AG04450 (cell line): ENCODE results near the gene MAP4K1. TPM values are rescaled to one million over a fixed set of nuclear protein-coding genes. Genes with fewer than 3 reads are reported as not detected.

Experiments
- CTCF ChIA-PET: fragments of 300-600, 350-600 bp; formaldehyde crosslinking; extraction: SDS; loops from one replicate; lab custom pipeline; 2022; ENCODE audit warnings: antibody characterized with exemption, inconsistent platforms; lab: Charles Lee
- POLR2A ChIA-PET: fragments of 350-600 bp; formaldehyde crosslinking; extraction: SDS; loops from one replicate; lab custom pipeline; 2021; ENCODE audit warnings: antibody characterized with exemption, inconsistent platforms; lab: Yijun Ruan, JAX
- DNase-seq: peaks from one replicate; pipeline ENCODE4 v3.0.0-alpha.2; 2011; ENCODE audit warnings: low read depth, low spot score
- H3K27ac ChIP-seq: one replicate; pipeline ENCODE4 v1.5.1; 2012; ENCODE audit warnings: low read depth, low read length, control low read depth
- H3K27me3 ChIP-seq: one replicate; pipeline ENCODE4 v1.6.0; 2012; ENCODE audit warnings: low read length; ENCODE audit not compliant: control insufficient read depth, insufficient read depth
- H3K4me3 ChIP-seq: 2 replicates; pipeline ENCODE4 v1.5.1; 2011; ENCODE audit warnings: mild to moderate bottlenecking, low read depth, low read length, control low read depth
- H3K9me3 ChIP-seq: 2 replicates; pipeline ENCODE4 v1.5.1; 2012; ENCODE audit warnings: low read length; ENCODE audit not compliant: control insufficient read depth, insufficient read depth
- polyA plus RNA-seq: library from polyadenylated mRNA; depleted of rRNA; stranded (reverse); fragments of >200 nt; gene quantifications from 2 replicates; pipeline ENCODE4 v1.2.3, GENCODE V29; 2011
- TF ChIP-seq, protein P1 (sequence below): IDR thresholded peaks from 2 replicates; pipeline ENCODE4 v1.5.1; 2011; ENCODE audit warnings: low read depth, low read length, control low read depth, inconsistent platforms

Gene MAP4K1
- polyA plus RNA-seq, 1 experiment = 0.09 TPM

DNA sequence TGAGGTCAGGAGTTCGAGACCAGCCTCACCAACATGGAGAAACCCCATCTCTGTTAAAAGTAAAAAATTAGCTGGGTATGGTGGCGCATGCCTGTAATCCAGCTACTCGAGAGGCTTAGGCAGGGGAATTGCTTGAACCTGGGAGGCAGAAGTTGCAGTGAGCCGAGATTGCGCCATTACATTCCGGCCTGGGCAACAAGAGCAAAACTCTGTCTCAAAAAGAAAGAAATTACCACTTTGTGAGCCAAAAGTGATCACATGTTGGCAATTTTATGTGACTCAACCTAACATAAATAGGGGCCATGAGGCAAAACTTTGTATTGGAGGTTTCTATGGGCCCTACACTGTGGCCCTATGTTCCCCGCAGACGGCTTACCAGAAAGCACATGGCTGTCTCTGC is 72.2 kb downstream of the MAP4K1 start:
- ChIA-PET CTCF (interaction anchor here (0.7 to 2.3 kb wide), 4 partner anchors 37 to 409 kb away, joined by 3 to 15 read pairs (median 4); partner anchors contain the start of genes MRPS12 and SARS2), POLR2A (no interaction called here)
- Histone ChIP-seq H3K27ac (no peak overlapping the region), H3K27me3 (peaks cover 6% of the 10 kb centered on the region), H3K4me3 (no peak overlapping the region), H3K9me3 (peaks cover 7% of the 10 kb centered on the region; the same call in 1 of the 2 replicates)
- TF ChIP-seq, protein P1, sequence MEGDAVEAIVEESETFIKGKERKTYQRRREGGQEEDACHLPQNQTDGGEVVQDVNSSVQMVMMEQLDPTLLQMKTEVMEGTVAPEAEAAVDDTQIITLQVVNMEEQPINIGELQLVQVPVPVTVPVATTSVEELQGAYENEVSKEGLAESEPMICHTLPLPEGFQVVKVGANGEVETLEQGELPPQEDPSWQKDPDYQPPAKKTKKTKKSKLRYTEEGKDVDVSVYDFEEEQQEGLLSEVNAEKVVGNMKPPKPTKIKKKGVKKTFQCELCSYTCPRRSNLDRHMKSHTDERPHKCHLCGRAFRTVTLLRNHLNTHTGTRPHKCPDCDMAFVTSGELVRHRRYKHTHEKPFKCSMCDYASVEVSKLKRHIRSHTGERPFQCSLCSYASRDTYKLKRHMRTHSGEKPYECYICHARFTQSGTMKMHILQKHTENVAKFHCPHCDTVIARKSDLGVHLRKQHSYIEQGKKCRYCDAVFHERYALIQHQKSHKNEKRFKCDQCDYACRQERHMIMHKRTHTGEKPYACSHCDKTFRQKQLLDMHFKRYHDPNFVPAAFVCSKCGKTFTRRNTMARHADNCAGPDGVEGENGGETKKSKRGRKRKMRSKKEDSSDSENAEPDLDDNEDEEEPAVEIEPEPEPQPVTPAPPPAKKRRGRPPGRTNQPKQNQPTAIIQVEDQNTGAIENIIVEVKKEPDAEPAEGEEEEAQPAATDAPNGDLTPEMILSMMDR = no peak
- DNase-seq = no peak

- H3K27me3 ChIP-seq = peaks cover 3% of the 10 kb centered on the region
- ChIA-PET POLR2A (no interaction called here), CTCF (interaction anchor here (0.5 to 2.3 kb wide), 7 partner anchors 9 to 410 kb away, joined by 3 to 15 read pairs (median 6); partner anchors contain the start of genes MRPS12 and SARS2)
- no peak overlapping the region for H3K27ac ChIP-seq
- peak; percentile 7 for DNase-seq
- no peak overlapping the region for H3K4me3 ChIP-seq
- peaks cover 7% of the 10 kb centered on the region; the same call in 1 of the 2 replicates for H3K9me3 ChIP-seq
- TF ChIP-seq, protein P1 = peak; percentile 62
Observed at GRCh38 chr19:38544569-38545315, 73.0 kb downstream of the MAP4K1 start.

- Histone ChIP-seq H3K4me3 (no peak overlapping the region), H3K27ac (no peak overlapping the region), H3K27me3 (peaks cover 3% of the 10 kb centered on the region), H3K9me3 (peaks cover 7% of the 10 kb centered on the region; the same call in 1 of the 2 replicates)
- DNase-seq = peak; percentile 24
- ChIA-PET CTCF (interaction anchor here (0.6 to 2.3 kb wide), 5 partner anchors 9 to 93 kb away, joined by 4 to 15 read pairs (median 6); no protein-coding TSS in a partner anchor), POLR2A (interaction anchor here (0.6 kb wide), 1 partner anchor 85 kb away, joined by 4 read pairs; no protein-coding TSS in a partner anchor)
- TF ChIP-seq, protein P1 = no peak
Observed at GRCh38 chr19:38543807-38544568, 73.8 kb downstream of the MAP4K1 start.

GRCh38 chr19:38543286-38543806 is 74.4 kb downstream of the MAP4K1 start:
- CTCF ChIA-PET = interaction anchor here (0.6 to 2.3 kb wide), 4 partner anchors 8 to 93 kb away, joined by 4 to 15 read pairs (median 6); no protein-coding TSS in a partner anchor
- Histone ChIP-seq H3K27ac (no peak overlapping the region), H3K9me3 (peaks cover 7% of the 10 kb centered on the region; the same call in 1 of the 2 replicates), H3K4me3 (no peak overlapping the region), H3K27me3 (peaks cover 3% of the 10 kb centered on the region)
- TF ChIP-seq, protein P1 = no peak
- POLR2A ChIA-PET = interaction anchor here (0.6 kb wide), 1 partner anchor 85 kb away, joined by 4 read pairs; no protein-coding TSS in a partner anchor
- DNase-seq = no peak
